AG04449 (cell line): ENCODE measurements around the gene DBP.
A peak's percentile ranks its signal among the peaks of the same experiment; 100 is the strongest.
"Not testable (repeated sequence)": the region's sequence is repeated elsewhere in the genome, so short reads cannot be mapped to it uniquely, and the experiment has no call there.

Source experiments
- CTCF ChIA-PET: fragments of 350-600 bp; formaldehyde crosslinking; extraction: SDS; loops from one replicate; lab custom pipeline; 2021; ENCODE audit warnings: antibody characterized with exemption; lab: Yijun Ruan, JAX
- POLR2A ChIA-PET: fragments of 400-600, 350-600 bp; formaldehyde crosslinking; extraction: SDS; loops from one replicate; lab custom pipeline; 2020; ENCODE audit warnings: antibody characterized with exemption, inconsistent platforms; lab: Yijun Ruan, JAX
- DNase-seq: peaks from one replicate; pipeline ENCODE4 v3.0.0-alpha.2; 2010; ENCODE audit warnings: low read depth, low spot score
- H3K4me3 ChIP-seq: 2 replicates; pipeline ENCODE4 v1.5.1; 2011; ENCODE audit warnings: low read depth, mild to moderate bottlenecking, control low read depth, low read length
- CTCF ChIP-seq: IDR thresholded peaks from one replicate; pipeline ENCODE4 v1.5.1; 2011; ENCODE audit warnings: mild to moderate bottlenecking, moderate library complexity, low read length, control low read depth, inconsistent platforms; ENCODE audit not compliant: insufficient read depth; ENCODE audit errors: missing control alignments

DBP gene

GRCh38 chr19:48635263-48635965 is 1.8 kb downstream of the DBP start:
- ChIA-PET POLR2A (no interaction called here), CTCF (interaction anchor here (1.3 kb wide), 1 partner anchor 10 kb away, joined by 5 read pairs; no protein-coding TSS in a partner anchor)
- no peak for TF ChIP-seq CTCF
- H3K4me3 ChIP-seq = peak overlapping the region; percentile 62
- DNase-seq = no peak

GRCh38 chr19:48634424-48635262 is 2.5 kb downstream of the DBP start:
- no peak for DNase-seq
- no peak for TF ChIP-seq CTCF
- POLR2A ChIA-PET = interaction anchor here (0.8 to 2.7 kb wide), 3 partner anchors 11 to 331 kb away, joined by 3 to 17 read pairs (median 8); partner anchors contain the start of genes RPL18 and SPHK2
- H3K4me3 ChIP-seq = peak overlapping the region; percentile 42
- CTCF ChIA-PET = interaction anchor here (0.6 kb wide), 1 partner anchor 11 kb away, joined by 3 read pairs; no protein-coding TSS in a partner anchor

GRCh38 chr19:48634036-48634342 is 3.2 kb downstream of the DBP start:
- H3K4me3 ChIP-seq = peak overlapping the region; percentile 42
- ChIA-PET CTCF (interaction anchor here (0.6 to 1.2 kb wide), 2 partner anchors 10 to 300 kb away, joined by 3 read pairs; no protein-coding TSS in a partner anchor), POLR2A (interaction anchor here (0.8 to 2.7 kb wide), 3 partner anchors 10 to 332 kb away, joined by 3 to 17 read pairs (median 8); partner anchors contain the start of genes RPL18 and SPHK2)
- no peak for TF ChIP-seq CTCF
- no peak for DNase-seq

GRCh38 chr19:48633148-48634035 is 3.8 kb downstream of the DBP start:
- no peak for DNase-seq
- ChIA-PET POLR2A (interaction anchor here (0.8 to 3.5 kb wide), 4 partner anchors 9 to 333 kb away, joined by 3 to 17 read pairs (median 10); partner anchors contain the start of genes RPL18 and SPHK2), CTCF (interaction anchor here (0.6 to 1.2 kb wide), 5 partner anchors 10 to 299 kb away, joined by 3 to 4 read pairs (median 3); no protein-coding TSS in a partner anchor)
- H3K4me3 ChIP-seq = no peak overlapping the region
- TF ChIP-seq CTCF = no peak

- TF ChIP-seq CTCF = no peak
- ChIA-PET CTCF (interaction anchor here (0.9 to 1.2 kb wide), 4 partner anchors 43 to 298 kb away, joined by 3 to 4 read pairs (median 3); no protein-coding TSS in a partner anchor), POLR2A (interaction anchor here (0.9 to 3.5 kb wide), 3 partner anchors 9 to 16 kb away, joined by 5 to 17 read pairs (median 12); partner anchors contain the start of genes RPL18 and SPHK2)
- DNase-seq = no peak
- H3K4me3 ChIP-seq = no peak overlapping the region
These were observed 4.5 kb downstream of the DBP start for GRCh38 chr19:48632692-48633147.

GRCh38 chr19:48632286-48632685 is 4.9 kb downstream of the DBP start:
- DNase-seq, H3K4me3 ChIP-seq: not testable (repeated sequence)
- ChIA-PET POLR2A (interaction anchor here (0.9 to 3.5 kb wide), 3 partner anchors 8 to 16 kb away, joined by 5 to 17 read pairs (median 12); partner anchors contain the start of genes RPL18 and SPHK2), CTCF (interaction anchor here (1.1 to 1.2 kb wide), 2 partner anchors 43 to 48 kb away, joined by 3 to 4 read pairs; no protein-coding TSS in a partner anchor)
